Body of pancreas (tissue), 4 donors: ENCODE results near the gene COBLL1.

Experiments
- CTCF ChIP-seq, 7 experiments: fragments of 450-650 bp in 4 of 7; fragments of 200-600 bp in 3 of 7; sonication (generic) in 3 of 7; IDR thresholded peaks; one replicate each; pipeline ENCODE4 v1.5.1; 2016 to 2019; ENCODE audit warnings: antibody characterized with exemption in 7 of 7
- POLR2A ChIP-seq, 3 donors: fragments of 450-650 bp; IDR thresholded peaks; one replicate each; pipeline ENCODE4 v1.6.1; 2016; ENCODE audit warnings: antibody characterized with exemption in 3 of 3, mild to moderate bottlenecking in 2 of 3

GRCh38 chr2:164705412-164706167, 136.0 kb downstream of the COBLL1 start:
- no peak for TF ChIP-seq CTCF (IDR thresholded peaks at IDR 0.05)
- TF ChIP-seq POLR2A (IDR thresholded peaks at IDR 0.05): no peak
